ENCODE measurements around the gene ERLIN1.
"Not testable (repeated sequence)": the region's sequence is repeated elsewhere in the genome, so short reads cannot be mapped to it uniquely, and the experiment has no call there.

Gene ERLIN1

GRCh38 chr10:100131571-100131970, 54.3 kb downstream of the ERLIN1 start:
- DNase-seq: no peak

GRCh38 chr10:100130831-100131230, 55.0 kb downstream of the ERLIN1 start:
- DNase-seq: no peak

GRCh38 chr10:100129424-100129823, 56.4 kb downstream of the ERLIN1 start:
- DNase-seq: peak; percentile 45

- DNase-seq: no peak
Observed at GRCh38 chr10:100128951-100129350, 56.9 kb downstream of the ERLIN1 start.

GRCh38 chr10:100125335-100125734, 60.5 kb downstream of the ERLIN1 start:
- DNase-seq: not testable (repeated sequence)

GRCh38 chr10:100124097-100124496, 61.7 kb downstream of the ERLIN1 start:
- DNase-seq: no peak

GRCh38 chr10:100122780-100123179, 63.0 kb downstream of the ERLIN1 start:
- no peak for DNase-seq

GRCh38 chr10:100120550-100120949, 65.3 kb downstream of the ERLIN1 start:
- no peak for DNase-seq

- DNase-seq: no peak
Observed at GRCh38 chr10:100119726-100120125, 66.1 kb downstream of the ERLIN1 start.

- DNase-seq: no peak
Observed at GRCh38 chr10:100114976-100115770, 70.7 kb downstream of the ERLIN1 start.

GRCh38 chr10:100114460-100114859, 71.4 kb downstream of the ERLIN1 start:
- no peak for DNase-seq

GRCh38 chr10:100109670-100110069, 76.2 kb downstream of the ERLIN1 start:
- DNase-seq: no peak

GRCh38 chr10:100106865-100107264, 79.0 kb downstream of the ERLIN1 start:
- DNase-seq: no peak

GRCh38 chr10:100104300-100104699, 81.5 kb downstream of the ERLIN1 start:
- no peak for DNase-seq

GRCh38 chr10:100103581-100103980, 82.2 kb downstream of the ERLIN1 start:
- DNase-seq: no peak

GRCh38 chr10:100101192-100102076, 84.4 kb downstream of the ERLIN1 start:
- DNase-seq: no peak

- no peak for DNase-seq
Observed at GRCh38 chr10:100100651-100101184, 85.1 kb downstream of the ERLIN1 start.
